Measurements from ENCODE around the gene CHST4.
"Not testable (repeated sequence)": the region's sequence is repeated elsewhere in the genome, so short reads cannot be mapped to it uniquely, and the experiment has no call there.

Gene CHST4

GRCh38 chr16:71572497-71573116 lies 46.4 kb downstream of the CHST4 start:
- DNase-seq = no peak

- no peak for DNase-seq
Observed at GRCh38 chr16:71573387-71574094, 47.3 kb downstream of the CHST4 start.

GRCh38 chr16:71574702-71575101 lies 48.5 kb downstream of the CHST4 start:
- no peak for DNase-seq

- no peak for DNase-seq
Observed at GRCh38 chr16:71576971-71577370, 50.7 kb downstream of the CHST4 start, which contains the start of gene TAT. TSS of gene TAT (minus strand) at chr16:71577092. CDS start at chr16:71576415, 677 bp downstream.

- DNase-seq = not testable (repeated sequence)
Observed at GRCh38 chr16:71582553-71582848, 56.3 kb downstream of the CHST4 start.

- no peak for DNase-seq
Observed at GRCh38 chr16:71584543-71585317, 58.5 kb downstream of the CHST4 start.

- no peak for DNase-seq
Observed at GRCh38 chr16:71585318-71585703, 59.1 kb downstream of the CHST4 start.

Data from kidney glomerular epithelial cell (primary cell).